Measurements from ENCODE around the gene PGP. TPM values are rescaled to one million over a fixed set of nuclear protein-coding genes. Genes with fewer than 3 reads are reported as not detected.

The PGP gene
- total RNA-seq, 1 experiment from 2014 or later, result 43.8 TPM

- no peaks in the 10 kb centered on the region for H3K9me3 ChIP-seq
- no peak overlapping the region for H3K4me3 ChIP-seq
- peaks cover 80% of the 10 kb centered on the region for H3K36me3 ChIP-seq
- no peak for DNase-seq
- H3K27me3 ChIP-seq, result no peaks in the 10 kb centered on the region
Measured at GRCh38 chr16:2230376-2230775, 15.7 kb upstream of the PGP start.

- Histone ChIP-seq H3K4me3 (no peak overlapping the region), H3K27me3 (no peaks in the 10 kb centered on the region), H3K9me3 (no peaks in the 10 kb centered on the region), H3K36me3 (peaks cover 78% of the 10 kb centered on the region)
- no peak for DNase-seq
Measured at GRCh38 chr16:2229632-2230250, 15.1 kb upstream of the PGP start.

GRCh38 chr16:2229091-2229490, 14.5 kb upstream of the PGP start:
- no peak for DNase-seq
- Histone ChIP-seq H3K9me3 (no peaks in the 10 kb centered on the region), H3K27me3 (no peaks in the 10 kb centered on the region), H3K36me3 (peaks cover 73% of the 10 kb centered on the region), H3K4me3 (no peak overlapping the region)

GRCh38 chr16:2228161-2228824, 13.7 kb upstream of the PGP start:
- no peak overlapping the region for H3K4me3 ChIP-seq
- H3K9me3 ChIP-seq, result no peaks in the 10 kb centered on the region
- H3K36me3 ChIP-seq, result peaks cover 67% of the 10 kb centered on the region
- no peak for DNase-seq
- H3K27me3 ChIP-seq, result no peaks in the 10 kb centered on the region

GRCh38 chr16:2226918-2227317, 12.3 kb upstream of the PGP start:
- H3K27me3 ChIP-seq, result no peaks in the 10 kb centered on the region
- H3K9me3 ChIP-seq, result no peaks in the 10 kb centered on the region
- DNase-seq, result no peak
- peaks cover 54% of the 10 kb centered on the region for H3K36me3 ChIP-seq
- no peak overlapping the region for H3K4me3 ChIP-seq

- Histone ChIP-seq H3K4me3 (no peak overlapping the region), H3K9me3 (no peaks in the 10 kb centered on the region), H3K36me3 (peaks cover 48% of the 10 kb centered on the region), H3K27me3 (no peaks in the 10 kb centered on the region)
- peak; percentile 78 for DNase-seq
Measured at GRCh38 chr16:2226245-2226793, 11.7 kb upstream of the PGP start.

GRCh38 chr16:2223942-2224486, 9.4 kb upstream of the PGP start:
- Histone ChIP-seq H3K27me3 (no peaks in the 10 kb centered on the region), H3K36me3 (peaks cover 28% of the 10 kb centered on the region), H3K9me3 (no peaks in the 10 kb centered on the region), H3K4me3 (peak overlapping the region; percentile 89)
- peak; percentile 66 for DNase-seq

GRCh38 chr16:2223221-2223941, 8.7 kb upstream of the PGP start, which contains the start of gene E4F1:
E4F1 (plus strand) TSS chr16:2223591; CDS start chr16:2223614, 23 bp downstream.
- peak; percentile 100 for DNase-seq
- peaks cover 22% of the 10 kb centered on the region for H3K36me3 ChIP-seq
- no peaks in the 10 kb centered on the region for H3K9me3 ChIP-seq
- H3K27me3 ChIP-seq, result no peaks in the 10 kb centered on the region
- H3K4me3 ChIP-seq, result peak within 1 kb of the TSS; percentile 89

- Histone ChIP-seq H3K4me3 (no peak overlapping the region), H3K9me3 (no peaks in the 10 kb centered on the region), H3K36me3 (peaks cover 24% of the 10 kb centered on the region), H3K27me3 (no peaks in the 10 kb centered on the region)
- no peak for DNase-seq
Measured at GRCh38 chr16:2216330-2216729, 1.7 kb upstream of the PGP start.

- no peaks in the 10 kb centered on the region for H3K9me3 ChIP-seq
- peak overlapping the region; percentile 52 for H3K4me3 ChIP-seq
- DNase-seq, result no peak
- H3K27me3 ChIP-seq, result no peaks in the 10 kb centered on the region
- peaks cover 35% of the 10 kb centered on the region for H3K36me3 ChIP-seq
Measured at GRCh38 chr16:2213817-2214718, 572 bp downstream of the PGP start.

GRCh38 chr16:2212362-2213324, 2.0 kb downstream of the PGP start:
- Histone ChIP-seq H3K4me3 (peak overlapping the region; percentile 52), H3K27me3 (no peaks in the 10 kb centered on the region), H3K9me3 (no peaks in the 10 kb centered on the region), H3K36me3 (peaks cover 49% of the 10 kb centered on the region)
- no peak for DNase-seq

GRCh38 chr16:2211923-2212347, 2.7 kb downstream of the PGP start:
- no peak for DNase-seq
- peaks cover 56% of the 10 kb centered on the region for H3K36me3 ChIP-seq

GRCh38 chr16:2210386-2211365, 4.0 kb downstream of the PGP start, which contains the start of gene BRICD5:
BRICD5 (minus strand) TSS chr16:2210863; CDS start chr16:2210833, 30 bp downstream.
- no peak within 1 kb of the TSS for H3K4me3 ChIP-seq
- peak; percentile 40 for DNase-seq
- H3K9me3 ChIP-seq, result no peaks in the 10 kb centered on the region
- H3K27me3 ChIP-seq, result no peaks in the 10 kb centered on the region
- H3K36me3 ChIP-seq, result peaks cover 62% of the 10 kb centered on the region

More at GRCh38 chr16:2211923-2212347, 2.7 kb downstream of the PGP start:
- Histone ChIP-seq H3K9me3 (no peaks in the 10 kb centered on the region), H3K27me3 (no peaks in the 10 kb centered on the region), H3K4me3 (no peak overlapping the region)

GRCh38 chr16:2210009-2210332, 4.7 kb downstream of the PGP start:
- no peak for DNase-seq
- H3K4me3 ChIP-seq, result no peak overlapping the region
- H3K9me3 ChIP-seq, result no peaks in the 10 kb centered on the region

More at GRCh38 chr16:2210009-2210332, 4.7 kb downstream of the PGP start:
- Histone ChIP-seq H3K27me3 (no peaks in the 10 kb centered on the region), H3K36me3 (peaks cover 62% of the 10 kb centered on the region)

Measured in MG63 (cell line).